CD4-positive, alpha-beta T cell treated with Interleukin-21 for 1 hour (primary cell): ENCODE measurements around the gene BMAL1.

ENCODE experiments used
- DNase-seq: peaks from one replicate; pipeline ENCODE4 v3.0.0-alpha.2; 2020

BMAL1 gene

DNA sequence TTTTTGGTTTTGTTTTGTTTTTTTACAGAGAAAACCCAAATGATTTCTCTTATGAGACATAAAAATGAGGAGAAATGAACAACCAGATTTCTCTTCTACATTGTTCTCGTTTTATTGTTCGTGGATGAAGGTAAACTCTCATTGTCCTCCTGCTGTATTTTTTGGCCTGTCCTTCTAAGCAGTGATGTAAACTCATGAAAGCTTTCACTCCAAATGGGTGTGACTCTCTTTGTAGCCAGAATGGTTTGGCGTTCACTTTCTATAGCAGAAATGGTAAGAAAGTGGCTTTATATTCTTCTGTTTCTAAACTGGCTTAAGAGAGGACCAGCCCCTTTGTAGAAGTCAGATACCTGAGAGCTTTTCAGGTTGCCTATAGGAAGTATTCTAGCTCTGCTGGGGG is 15.5 kb upstream of the BMAL1 start:
- no peak for DNase-seq

DNA sequence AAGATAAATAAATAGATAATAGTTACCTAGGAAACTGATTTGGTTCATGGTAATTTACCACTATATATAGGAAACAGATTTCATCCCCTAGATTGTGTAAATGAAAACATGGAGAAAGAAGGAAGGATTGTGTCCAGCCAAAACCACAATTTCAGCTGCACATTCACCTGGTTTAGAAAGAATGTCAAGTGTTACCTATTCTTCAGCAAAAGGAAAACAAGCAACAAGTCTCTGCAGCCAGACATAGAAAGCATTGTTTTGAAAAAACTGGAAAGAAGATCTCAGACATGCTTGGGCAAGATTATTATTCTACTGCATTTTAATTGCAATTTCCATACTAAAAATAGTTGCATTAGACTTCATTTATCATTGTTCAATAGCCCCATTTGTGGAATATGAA is 8.8 kb upstream of the BMAL1 start:
- no peak for DNase-seq

DNA sequence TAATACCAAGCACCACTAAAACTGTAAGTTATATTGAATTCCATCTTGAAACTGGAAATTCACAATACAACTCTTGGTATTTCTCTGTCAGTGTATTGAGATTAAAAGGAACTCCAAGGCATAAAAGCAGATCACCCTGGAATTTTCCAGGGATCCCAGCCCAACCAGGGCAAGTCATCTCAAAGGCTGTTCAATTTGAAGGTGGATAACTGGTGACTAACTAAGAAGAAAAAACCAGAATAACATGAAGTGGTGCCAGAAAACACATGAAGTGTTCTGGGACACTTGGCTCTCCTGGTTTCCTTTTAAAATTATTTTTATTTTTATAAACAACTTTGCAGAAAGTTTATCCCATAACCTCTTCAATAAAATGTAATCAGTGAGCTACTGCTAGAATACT is 7.8 kb upstream of the BMAL1 start:
- DNase-seq = no peak

DNA sequence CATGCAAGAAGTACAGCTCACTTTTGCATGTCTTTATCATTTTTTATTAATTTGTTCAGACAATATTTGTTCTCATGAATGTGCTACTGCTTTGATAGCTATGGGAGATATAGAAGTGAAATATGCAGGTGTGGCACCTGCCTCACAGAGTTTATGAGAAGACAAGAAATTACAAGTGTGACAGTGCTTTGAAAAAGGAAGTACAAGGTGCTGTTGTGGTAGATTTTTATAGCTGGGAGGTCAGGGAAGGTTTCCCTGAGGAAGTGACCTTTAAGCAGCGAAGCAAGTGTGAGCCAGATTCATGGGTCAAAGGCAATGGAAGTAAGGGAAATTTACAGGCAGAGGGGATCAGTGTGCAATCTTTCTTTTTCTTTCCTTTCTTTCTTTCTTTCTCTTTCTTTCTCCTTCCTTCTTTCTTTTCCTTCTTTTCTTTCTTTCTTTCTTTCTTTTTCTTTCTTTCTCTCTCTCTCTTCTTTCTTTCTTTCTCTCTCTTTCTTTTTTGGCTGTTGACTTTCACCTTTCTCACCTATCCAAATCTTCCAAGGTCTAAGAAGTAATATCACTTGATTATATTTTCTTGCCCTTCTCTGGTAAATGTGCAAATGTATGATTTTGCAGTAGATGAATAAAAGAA is 6.4 kb upstream of the BMAL1 start:
- DNase-seq = no peak

DNA sequence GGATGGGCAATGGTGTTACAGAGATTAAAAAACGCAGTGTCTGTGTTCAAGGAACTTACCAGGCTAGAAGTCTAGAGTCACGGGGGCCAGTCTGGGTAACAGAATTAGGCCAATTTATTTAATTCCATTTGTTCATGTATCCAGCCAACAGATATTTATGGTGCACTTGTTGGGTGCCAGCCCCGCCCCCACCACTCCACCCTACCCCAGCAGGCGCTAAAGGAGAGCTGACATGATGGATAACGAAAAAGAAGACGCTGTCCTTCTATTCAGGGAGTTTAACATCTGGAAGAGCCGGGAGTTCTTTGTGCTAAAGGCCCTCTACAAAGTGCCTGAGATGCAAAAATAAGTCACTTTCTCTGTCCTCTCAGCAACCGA is 1.1 kb upstream of the BMAL1 start:
- peak; percentile 7 for DNase-seq

DNA sequence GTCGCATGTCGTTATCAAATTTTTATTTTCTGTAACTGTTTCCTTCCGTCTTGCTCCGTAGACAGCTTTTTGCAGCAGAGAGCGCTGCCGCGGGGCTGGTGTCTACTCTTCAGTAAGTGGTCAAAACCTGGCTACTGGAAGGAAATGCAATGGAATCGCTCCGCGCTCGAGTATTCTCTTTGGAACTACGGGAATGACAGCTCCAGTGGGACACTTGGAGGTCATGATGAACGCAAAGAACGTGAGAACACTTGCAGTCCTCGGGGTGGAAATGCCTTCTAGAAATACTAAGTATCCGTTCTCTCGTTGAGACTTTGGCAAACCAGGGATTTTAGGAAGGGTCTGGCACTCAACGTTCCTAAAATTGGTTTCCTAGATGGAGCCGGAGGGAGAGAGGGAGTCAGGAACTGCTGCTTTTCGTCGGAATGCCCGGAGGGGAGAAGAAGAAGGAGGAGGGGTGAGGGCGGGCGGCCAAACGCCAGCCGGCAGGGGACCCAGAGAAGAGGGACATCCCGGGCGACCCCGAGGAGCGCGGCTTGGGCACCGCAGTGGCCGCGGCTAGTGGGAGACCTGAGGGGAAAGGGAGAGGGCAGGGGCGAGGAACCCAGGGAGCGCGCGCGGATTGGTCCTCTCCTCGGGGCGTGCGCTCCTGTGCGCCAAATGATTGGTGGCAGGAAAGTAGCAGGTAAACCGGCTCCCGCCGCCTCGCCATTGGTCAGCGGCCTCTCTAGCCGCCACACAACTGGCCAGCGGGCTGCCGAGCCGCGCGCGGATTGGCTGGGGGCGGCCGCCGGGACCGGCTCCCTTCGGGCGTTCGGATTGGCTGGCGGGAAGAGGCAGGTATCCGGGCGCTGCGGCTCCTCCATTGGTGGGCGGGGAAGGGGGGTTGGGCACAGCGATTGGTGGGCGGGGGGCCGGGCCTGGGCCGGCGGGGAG is 490 bp upstream of the BMAL1 start:
- peak; percentile 99 for DNase-seq

DNA sequence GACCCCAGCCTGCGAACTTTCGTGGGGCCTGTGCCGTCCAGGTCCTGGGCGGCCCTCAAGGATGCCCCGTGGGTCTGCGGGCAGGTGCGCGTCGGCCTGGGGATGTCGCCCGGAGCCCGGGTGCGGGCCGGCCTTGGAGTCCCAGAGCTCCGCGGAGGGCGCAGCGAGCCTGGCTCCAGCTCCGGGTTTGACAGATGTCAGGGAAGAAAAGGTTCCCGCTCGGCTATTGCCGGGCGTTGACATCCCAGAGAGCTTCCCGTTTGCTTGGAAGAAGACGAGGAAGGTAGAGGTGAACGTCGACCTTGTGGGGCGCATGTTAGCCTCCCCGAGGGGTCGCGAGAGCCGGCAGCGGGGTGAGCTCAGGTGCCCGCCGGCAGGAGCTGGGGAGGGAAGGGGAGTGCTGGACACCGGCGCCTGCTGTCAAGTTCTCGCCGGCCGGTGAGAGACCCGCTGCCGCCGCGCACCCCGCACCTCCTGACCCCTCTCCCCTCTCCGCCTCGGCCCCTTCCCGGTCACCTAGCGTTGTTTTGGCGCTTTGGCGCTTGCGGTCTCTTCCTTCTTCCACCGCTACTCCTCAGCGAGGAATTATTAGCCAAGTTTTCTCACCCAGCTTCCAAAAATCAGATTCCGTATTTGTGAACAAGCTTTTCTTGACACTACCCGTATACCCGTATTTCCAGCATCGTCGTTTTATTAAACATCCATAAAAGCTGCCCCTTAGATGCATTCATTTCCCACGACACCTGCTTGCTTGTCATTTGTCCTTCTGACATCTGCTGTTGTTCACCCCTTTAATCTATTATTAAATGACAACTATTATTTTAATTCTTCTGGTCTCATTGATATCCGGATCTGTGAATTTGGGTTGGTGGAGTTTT is 1.3 kb downstream of the BMAL1 start:
- DNase-seq = no peak

DNA sequence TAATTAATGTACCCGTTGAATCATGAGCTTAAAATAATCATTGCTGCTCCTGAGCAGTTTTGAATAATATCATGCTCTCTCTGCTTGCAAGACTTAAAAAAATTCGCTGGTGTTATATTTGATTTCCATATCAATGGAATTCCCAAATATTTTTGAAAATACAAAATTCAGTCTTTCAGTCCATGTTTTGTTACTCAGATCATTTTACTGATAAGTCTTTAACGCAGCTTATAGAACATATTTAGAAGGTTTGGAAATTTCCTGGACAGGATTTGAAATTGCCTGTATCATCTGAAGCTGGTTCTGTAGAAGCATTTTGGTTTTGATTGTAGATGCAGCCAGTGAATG is 1.9 kb downstream of the BMAL1 start:
- DNase-seq = no peak

DNA sequence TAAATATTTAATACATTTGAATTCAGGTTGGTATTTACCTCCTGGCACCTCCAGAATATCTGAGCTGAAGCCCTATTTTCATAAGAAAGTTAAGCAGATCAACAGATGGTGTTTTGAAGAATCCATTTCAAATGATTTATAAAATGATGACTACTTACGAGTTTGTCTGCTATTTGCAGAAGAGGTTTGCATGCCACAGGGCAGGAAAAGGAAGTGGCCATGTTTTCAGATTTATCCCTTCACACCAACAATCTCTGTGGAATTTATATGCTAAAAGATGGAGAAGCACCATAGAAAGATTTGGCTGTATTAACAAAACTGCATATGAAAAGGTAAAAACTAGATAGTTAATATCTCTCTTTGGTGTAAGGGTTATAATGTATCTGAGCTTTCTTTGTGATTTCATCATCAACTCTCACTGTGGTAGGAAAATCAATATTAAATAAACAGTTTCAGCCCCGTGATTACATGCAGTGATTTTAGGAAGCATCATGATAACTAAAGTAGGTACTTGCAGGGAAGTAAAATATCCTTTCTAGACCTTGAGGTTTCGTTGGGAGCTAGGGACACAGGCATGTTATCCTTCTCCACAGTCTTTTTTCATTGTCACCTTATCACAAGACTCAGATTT is 2.6 kb downstream of the BMAL1 start:
- no peak for DNase-seq

DNA sequence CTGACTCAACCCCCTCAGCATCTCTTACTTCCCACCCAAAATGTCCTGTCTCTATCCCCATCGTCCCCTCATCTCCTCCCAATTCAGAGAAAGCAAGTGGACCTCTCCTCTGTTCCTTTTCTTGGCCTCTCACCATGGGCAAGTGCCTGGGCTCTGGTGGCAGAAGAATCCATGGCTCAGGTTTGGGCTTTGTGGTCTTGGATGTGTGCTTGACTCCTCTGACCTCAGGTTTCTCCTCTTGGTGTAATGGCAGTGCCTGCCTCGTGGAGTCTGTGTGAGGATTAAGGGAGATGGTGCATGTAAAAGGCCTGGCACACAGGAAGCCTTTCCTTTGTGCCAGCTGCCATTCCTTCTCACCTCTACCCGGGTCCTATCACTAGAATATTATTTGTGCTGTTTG is 3.2 kb downstream of the BMAL1 start:
- no peak for DNase-seq

DNA sequence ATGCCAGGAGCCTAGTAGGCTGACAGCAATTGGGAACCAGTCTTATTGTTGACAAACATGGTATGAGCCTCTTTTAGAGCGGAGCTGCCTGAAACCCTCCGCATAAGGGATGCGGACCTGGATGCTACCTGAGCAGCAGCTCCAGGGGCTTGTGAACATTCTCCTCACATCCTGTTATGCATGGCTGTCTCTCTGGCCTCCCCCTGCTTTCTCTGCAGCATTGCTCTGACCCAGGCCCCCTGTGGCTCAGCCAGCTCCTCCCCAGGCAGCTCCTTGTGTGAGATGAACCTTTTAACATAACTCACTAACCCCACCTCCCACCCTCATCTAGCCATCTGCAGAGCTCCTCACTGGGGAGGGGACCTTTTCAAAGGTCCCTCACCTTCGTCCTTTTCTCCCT is 6.0 kb downstream of the BMAL1 start:
- DNase-seq = no peak

DNA sequence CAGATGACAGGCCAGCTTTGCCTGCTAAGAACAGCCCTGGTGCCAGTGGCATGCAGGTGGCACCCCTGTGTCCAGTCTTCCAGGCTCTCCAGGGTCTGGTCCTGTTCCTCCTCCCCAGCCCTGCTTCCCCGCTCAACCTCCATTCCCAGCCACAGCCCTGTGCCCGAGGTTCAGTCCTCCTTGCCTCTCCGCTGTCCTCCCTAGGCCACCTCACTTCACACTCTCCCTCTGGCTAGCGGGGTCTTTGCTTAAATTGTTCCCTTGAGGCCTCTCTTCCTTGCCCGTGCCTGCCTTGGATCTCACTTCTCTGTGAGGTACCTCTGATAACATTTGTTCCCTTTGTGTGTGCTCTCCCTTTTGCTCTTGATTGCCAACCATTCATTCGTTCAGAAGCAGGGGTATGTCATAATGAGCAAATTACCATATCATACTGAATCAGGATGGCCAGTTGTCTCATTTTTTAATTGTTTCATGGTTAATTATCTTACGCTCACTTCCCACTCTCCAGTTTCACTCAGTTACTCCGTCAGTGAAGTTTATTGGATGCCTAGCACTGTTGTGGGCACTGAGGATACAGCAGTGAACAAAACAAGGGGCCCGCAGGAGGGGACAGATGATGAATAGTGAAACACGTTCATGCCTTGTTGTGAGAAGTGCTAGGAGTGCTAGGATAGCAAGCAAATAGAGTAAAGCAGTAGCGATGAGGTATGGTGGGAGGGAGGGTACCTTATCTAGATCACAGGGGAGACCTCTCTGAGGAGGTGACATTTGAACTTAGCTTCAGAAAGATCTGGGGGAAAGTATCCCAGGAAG is 7.4 kb downstream of the BMAL1 start:
- no peak for DNase-seq

DNA sequence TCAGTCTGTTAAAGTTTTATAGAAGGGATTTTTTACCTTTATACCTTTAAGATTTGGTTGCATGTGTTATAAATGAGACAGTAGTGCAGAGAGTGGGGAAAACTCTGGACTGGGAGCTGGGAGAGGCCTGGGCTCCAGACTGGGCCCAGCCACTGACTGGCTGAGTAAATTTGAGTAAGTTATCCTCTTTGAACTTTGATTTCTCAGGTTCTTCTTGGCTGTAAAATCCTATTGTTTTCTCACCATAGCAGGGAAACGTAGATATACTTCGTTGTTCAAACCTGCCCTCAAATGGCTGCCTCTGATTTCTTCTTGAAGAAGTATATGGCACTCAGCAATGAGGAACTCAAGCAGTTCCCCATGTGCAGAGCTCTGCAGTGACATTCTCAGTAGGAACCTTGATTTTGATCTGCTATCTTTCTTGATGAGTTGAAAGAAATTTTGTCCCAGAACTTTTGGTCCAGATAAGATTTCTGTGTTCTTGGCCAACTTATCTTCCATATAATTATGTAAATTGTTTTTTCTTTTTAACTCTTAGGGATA is 8.8 kb downstream of the BMAL1 start:
- DNase-seq = no peak

DNA sequence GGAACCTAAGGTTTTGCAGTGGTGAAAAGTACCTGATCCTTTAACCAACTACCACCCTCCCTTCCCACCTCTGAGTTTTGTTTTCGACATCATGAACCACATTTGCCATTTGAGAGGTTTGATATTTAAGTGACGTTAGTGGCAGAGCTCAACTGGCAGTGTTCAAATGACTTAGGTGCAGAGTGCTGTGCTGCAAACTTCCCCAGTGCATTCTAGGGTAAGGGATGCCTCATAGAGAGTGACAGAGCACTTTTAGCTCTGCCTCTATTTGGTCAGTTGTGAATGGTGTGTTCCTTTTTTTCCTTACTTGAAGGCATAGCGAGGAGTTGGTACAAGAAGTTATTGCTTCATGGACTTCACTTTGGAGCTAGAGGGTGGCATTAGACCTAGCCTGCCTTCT is 9.4 kb downstream of the BMAL1 start:
- peak; percentile 12 for DNase-seq

DNA sequence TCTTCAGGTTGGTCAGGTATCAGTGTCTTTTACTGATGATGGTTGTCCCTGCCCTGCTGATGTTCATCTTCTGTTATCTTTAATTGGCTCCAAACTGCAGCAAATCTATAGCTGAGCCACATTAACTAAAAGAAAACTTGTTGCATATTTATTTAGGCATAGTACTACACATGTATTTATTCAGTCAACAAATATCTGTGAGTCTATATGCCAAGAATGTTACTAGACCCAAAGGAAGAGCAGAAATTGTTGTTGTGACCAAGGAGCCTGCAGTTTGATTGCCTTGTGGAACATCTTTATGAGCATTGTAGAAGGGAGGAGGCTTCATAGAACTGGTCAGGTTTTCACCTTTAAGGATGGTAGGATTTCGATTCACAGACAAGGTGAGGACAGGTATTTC is 10.1 kb downstream of the BMAL1 start:
- DNase-seq = no peak

DNA sequence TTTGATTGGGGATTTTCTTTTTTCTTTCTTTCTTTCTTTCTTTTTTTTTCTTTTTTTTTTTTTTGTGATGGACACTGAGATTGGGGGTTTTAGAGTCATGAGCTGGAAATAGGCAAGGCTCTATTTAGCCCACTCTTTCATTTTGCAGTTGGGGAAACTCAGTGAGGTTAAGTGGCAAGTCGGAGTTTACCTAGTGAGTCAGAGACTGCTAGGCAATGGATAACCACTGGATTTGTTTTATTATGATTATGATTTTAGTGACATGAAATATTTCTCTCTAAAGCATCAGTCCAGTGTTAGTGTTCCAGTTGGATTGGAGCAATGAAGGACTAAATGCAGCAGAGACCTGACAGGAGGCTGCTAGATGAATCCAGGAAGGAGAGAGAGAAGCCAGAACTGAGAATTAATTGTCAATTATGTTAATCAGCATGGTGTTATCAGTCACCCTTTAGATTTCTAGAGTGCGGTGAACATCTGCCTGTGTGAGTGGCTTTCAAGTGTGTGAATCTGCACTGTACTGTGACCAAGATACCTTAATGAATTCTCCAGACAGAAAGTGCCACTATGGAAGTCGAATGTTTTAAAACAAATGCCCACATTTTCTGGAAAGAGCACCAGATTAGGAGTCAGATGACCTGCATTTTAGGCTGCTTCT is 10.9 kb downstream of the BMAL1 start:
- no peak for DNase-seq

DNA sequence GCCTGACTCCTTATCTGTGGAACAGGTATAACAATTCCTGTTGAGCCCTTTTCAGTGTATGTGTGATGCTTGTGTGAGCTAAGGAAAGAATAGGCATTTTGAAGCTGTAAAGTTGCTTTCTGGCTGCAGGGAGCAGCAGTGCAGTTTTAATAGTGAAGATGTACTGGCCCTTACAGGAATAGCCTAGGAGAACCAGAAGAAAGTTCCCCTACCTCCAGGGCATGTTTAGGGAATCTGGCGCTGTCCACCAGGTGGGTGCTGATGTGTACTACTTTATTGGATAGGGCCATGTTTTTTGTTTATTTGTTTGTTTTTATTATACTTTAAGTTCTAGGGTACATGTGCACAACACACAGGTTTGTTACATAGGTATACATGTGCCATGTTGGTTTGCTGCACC is 11.5 kb downstream of the BMAL1 start:
- no peak for DNase-seq

DNA sequence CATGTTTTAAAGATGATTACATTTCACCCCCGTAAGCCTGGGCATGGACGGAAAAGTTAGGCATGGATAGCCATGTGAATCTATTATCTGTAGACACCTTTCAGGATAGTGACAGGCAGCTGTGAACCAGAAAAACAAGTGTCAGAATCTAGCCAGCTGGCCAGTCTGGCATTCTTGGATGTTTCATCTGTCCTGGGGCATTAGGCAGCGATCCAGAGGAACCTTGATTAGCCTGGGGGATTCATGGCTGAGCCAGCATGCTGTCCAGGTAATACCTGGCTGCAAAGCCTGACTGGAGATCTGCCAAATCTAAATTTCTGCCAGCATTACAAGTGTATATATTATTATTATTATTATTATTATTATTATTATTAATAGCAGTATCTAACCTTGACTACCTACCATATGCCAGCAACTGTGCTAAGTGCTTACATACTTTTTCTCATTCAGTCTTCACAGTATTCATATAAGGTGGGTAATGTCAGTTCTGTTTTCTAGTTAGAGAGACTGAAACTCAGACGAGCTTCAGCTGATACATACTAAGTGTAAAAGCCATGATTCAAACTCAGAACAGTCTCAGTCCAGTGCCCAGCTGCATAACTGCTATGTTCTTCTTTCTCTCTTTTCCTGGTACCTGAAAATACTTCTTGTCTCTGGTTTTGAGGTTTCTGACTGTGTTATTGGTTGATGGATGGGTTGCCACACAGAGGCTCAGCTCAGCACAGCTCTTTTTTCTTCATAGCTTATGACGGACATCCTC is 12.8 kb downstream of the BMAL1 start:
- DNase-seq = no peak

DNA sequence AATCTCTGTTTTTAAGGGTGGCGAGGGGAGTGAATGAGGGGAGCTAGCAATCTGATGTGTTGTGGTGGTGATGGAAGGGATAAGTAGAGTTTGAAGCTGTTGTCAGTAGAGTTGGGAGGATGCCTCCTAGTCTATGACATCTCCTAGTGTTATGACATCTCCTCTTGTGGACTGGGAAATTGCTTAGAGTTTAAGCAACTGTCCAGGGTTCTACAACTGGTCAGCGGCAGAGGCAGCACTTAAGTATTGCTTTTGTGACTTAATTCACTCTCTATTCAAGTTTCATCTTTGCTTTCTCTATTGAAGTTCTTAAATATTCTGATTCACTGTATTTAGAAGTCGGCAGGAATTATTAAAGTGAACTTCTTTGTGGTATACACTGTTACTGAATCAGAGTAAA is 13.8 kb downstream of the BMAL1 start:
- DNase-seq = no peak

DNA sequence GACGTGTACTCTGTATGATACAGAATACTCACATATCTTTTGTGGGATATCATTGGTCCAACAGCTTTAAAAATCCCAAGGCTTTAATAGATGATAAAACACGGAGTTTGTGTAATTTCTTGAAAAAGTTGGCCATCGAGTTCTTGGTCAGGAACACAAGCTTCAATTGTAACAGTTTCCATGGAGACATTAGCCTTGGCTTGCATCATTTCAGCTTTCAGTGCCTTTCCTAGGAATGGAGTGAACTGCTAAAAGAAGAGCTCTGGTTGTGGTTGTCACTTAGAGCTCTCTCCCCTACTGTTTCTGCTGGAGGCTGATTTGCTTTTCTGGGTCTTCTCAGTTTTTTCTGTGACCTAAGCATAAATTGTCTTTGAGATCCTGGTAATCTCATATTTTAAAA is 14.2 kb downstream of the BMAL1 start:
- no peak for DNase-seq

DNA sequence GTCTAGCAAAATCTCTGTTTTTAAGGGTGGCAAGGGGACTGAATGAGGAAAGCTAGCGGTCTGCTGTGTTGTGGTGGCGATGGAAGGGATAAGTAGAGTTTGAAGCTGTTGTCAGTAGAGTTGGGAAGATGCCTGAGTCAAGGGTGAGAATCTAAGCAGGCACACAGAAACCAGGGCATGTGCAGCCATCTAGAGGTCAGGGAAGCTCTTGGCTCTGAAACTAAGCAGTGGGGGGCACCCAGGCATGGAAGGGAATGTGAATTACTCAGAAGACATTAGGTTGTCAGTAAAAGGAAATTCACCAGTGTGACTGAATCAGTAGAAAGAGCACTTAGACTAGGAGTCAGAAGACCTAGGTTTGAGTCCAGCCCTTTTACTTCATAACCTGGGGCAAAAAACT is 15.4 kb downstream of the BMAL1 start:
- DNase-seq = no peak
